HG02798 (cell line): ENCODE data around the gene TECR.
"Not testable (repeated sequence)": the region's sequence is repeated elsewhere in the genome, so short reads cannot be mapped to it uniquely, and the experiment has no call there.

Source experiments
- ATAC-seq: cut with Tn5 transposase; IDR thresholded peaks from one replicate; pipeline ENCODE4 v1.9.1; 2021; ENCODE audit warnings: mild to moderate bottlenecking; ENCODE audit not compliant: unreplicated experiment, poor library complexity

TECR gene

DNA sequence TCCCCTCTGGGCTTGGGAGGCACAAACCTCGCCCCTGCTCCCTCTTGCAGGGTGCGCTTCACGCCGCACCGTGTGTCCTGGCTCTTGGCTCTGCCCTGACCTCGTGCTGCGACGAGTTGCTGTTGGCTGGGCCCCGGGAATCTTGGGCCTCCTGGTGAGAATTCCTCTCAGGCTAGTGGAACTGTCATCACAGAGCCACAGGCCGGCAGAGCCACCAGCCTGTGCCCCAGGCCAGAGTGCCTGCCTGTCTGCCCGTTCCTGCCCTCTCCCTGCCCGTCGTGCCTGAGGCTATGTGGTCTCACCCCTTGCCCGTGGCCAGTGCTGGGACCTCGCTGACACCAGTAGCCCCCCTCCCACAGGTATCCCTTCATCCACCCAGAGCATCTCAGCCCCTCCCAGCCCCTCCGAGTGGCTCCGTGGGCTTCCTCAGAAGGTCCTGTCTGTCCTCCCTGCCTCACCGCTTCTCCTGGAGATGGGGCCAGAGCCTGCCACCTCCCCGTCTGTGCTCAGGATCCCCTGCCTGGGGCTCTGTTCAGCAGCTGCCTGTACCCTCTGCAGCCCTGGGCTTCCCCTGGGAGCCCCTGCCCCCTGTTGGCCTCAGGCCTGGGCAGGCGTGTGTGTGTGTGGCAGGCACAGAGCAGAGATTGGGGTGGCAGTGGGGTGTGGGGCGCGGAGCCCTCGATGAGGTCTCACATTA is 29.1 kb downstream of the TECR start:
- ATAC-seq: no peak

DNA sequence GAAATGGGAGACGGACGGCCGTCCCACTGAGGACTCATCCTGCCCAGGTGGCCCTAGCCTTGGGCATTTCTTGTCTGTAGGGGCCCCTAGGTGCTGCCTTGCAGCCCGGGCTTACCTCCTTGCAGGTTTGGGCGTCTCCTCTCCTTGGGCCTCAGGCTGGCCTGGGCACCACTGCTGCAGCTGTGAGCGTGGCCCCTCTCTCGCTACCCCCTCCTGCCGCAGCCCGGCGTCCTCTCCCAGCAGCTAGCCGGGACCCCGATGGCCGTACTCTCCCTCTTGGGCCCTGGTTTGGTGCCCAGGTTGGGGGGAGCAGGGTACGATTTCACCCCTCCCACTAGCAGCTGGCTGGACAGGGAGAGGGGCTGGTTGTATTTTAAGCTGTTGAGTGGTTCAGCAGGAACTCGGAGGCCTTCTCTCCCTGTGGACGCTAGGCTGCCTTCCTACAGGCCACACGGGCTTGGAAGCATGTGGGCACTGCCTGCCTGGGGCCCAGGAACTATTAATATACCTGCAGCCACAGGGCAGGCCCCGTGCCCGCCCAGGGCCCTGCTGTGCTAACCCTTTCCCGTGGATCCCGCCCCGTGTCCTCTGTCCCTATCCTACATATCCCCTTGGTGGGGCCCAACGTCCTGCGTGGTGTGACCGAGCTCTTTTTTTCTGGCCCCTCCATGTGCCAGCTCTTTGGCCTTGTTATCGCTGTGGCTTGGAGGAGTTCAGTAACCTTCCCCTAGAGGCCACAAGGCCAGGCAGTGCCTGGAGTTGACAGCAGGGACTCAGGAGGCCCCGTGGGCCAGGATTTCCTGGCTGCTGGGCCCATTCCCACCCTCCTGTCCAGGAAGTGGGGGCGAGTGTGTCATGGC is 30.8 kb downstream of the TECR start:
- no peak for ATAC-seq

DNA sequence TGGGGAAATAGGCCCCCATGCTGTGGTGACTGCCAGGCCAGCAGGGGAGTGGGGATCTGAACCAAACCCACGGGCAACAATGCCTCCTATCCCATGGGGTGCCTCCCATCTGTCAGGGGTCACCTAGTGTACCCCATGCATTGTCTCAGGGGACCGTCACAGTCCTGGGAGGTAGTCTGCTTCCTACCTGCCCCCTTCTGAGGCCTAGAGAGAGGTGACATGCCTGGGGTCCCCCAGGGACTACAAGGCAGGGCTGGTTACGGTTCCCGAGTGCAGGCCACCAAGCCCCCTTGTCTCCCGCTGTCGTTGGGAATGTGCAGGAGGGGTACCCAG is 31.3 kb downstream of the TECR start:
- no peak for ATAC-seq

DNA sequence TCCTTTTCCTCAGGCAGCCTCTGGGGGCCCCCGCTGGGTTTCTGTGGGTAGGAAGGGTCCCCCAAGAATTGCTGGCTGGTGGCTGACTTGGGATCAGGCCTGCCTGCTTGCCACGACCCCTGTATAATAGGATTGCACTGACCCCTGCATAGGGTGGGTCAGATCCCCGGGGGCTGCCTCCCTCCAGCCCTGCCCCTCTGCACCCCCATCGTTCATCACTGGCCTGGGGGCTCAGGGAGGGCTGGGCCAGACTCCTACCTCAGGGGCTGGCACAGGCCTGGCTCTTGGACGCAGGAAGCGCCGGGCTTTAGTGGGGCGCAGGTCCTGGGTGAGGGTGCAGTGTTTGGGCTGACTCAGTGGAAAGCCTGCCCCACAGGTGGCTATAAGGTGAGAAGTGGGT is 31.9 kb downstream of the TECR start:
- ATAC-seq: no peak

DNA sequence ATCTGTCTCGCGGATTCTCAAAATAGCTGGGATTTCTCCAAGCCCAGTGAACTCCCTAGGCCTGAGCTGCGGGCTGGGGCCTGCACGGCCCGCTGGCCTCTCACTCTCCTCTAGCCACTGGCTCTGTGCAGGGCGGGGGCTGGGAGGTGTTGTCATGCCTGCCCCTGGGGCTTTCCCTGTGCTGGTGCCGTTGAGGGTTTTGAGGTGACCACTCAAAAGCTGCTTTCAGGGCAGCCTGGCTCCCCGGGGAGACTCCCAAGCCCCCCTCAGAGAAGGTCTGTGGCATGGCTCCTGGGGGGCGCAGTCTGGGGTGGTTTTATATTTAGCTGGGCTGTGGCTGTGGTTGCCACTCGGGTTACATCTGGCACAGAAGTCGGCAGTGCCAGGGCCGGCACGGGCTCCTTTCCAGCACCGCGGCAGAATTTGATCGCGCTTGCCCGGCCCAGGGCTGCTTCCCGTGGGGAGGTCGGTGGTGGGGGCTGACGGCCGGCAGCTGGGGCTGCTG is 32.5 kb downstream of the TECR start:
- no peak for ATAC-seq

DNA sequence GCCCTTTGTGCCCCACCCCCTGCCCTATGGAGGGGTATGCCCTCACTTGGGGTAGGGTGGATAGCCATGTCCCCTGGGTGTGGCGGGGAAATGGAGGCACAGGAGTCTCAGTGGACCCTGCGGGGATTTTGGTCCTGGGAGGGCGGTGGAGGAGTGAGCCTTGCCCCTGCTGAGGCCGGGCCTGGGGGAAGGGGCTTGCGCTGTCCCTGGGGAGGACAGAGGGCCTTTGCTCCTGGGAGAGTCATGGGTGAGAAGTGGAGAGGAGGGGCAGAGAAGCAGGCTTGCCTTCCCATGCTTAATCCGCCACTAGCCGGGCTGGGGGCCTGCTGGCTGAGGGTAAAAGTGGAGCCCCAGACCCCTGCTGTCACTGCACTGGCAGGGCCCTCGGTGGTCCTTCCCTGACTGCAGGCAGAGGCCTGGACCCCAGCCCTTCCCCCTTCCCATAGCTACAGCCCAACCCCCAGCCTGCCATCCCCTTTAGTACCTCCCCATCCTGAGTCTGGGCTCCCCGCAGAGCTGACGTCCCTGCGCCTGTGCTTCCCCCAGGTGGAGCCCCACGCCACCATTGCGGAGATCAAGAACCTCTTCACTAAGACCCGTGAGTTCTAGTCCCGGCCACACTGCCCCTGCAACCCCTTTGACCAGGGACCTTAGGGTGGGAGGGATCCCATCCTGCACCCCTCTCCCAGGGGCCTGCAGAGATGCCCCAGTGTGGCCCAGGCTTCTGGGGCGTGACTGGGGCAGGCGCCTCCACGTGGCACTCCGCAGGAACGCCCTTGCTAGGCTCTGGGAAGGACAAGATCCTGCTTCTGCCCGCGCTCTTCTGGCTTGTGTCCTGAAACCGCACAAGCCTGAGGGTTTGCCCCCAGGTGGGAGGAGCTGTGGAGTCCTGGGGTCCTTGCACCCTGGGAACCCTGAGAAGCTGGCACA is 33.5 kb downstream of the TECR start:
- no peak for ATAC-seq

DNA sequence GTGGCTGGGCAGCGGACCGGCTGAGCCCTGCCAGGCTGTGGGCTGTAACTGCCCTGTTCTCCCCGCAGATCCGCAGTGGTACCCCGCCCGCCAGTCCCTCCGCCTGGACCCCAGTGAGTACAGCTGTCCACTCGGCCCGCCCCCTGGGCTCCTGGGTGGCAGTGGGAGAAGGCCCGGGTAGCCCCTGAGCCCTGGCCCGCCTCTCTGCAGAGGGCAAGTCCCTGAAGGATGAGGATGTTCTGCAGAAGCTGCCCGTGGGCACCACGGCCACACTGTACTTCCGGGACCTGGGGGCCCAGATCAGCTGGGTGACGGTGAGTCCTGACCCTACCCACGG is 34.2 kb downstream of the TECR start:
- ATAC-seq: no peak

DNA sequence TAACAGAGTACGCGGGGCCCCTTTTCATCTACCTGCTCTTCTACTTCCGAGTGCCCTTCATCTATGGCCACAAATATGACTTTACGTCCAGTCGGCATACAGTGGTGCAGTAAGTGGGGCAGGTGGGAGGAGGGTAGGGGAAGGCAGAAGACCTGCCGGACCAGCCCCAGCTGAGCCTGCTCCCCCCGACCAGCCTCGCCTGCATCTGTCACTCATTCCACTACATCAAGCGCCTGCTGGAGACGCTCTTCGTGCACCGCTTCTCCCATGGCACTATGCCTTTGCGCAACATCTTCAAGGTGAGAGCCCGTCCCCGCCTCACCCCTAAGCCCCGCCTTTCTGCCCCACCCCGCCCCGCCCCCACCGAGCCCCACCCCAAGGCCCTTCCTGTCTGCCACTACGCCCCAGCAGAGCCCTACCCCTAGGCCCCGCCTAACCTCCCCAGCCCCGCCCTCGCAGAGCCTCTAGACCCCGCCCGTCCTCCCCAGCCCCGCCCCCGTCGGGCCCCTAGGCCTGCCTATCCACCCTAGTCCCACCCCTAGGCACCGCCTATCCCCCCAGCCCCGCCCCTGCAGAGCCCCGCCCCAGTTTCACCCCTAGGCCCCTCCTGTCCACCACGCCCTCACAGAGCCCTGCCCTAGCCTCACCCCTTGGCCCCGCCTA is 34.7 kb downstream of the TECR start:
- no peak for ATAC-seq

DNA sequence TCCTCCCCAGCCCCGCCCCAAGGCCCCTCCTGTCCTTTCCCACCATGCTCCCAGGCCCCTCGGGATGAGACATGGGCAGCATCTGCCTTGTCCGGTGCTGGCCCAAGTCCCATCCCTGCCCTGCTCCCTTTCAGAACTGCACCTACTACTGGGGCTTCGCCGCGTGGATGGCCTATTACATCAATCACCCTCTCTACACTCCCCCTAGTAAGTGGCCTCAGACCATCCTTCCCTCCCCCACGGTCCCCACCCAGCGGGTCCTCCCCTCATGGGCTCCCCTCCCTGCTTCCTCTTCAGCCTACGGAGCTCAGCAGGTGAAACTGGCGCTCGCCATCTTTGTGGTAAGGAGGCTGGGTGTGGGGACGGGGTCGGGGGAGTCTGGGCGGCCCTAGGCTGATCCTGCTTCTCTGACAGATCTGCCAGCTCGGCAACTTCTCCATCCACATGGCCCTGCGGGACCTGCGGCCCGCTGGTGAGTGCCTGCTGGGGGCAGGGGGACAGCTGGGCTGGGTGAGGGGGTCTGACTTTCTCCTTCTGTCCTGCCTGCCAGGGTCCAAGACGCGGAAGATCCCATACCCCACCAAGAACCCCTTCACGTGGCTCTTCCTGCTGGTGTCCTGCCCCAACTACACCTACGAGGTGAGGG is 35.4 kb downstream of the TECR start:
- ATAC-seq: not testable (repeated sequence)

DNA sequence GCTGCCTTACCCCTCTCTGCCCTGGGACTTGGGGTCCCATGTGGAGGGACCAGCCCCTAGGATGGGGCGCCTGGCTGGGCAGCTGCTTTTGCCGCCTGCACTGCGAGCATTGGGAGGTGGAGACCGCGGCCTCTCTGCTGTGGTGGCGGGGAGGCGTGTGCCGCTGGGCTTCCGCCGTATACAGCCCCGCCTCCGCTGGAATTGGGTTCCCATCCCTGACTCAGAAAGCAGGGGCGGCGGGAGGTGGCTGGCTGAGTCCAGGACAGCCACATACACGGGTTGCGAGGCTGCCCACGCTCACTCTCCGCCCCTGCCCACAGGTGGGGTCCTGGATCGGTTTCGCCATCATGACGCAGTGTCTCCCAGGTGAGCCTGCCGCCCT is 35.9 kb downstream of the TECR start:
- no peak for ATAC-seq

DNA sequence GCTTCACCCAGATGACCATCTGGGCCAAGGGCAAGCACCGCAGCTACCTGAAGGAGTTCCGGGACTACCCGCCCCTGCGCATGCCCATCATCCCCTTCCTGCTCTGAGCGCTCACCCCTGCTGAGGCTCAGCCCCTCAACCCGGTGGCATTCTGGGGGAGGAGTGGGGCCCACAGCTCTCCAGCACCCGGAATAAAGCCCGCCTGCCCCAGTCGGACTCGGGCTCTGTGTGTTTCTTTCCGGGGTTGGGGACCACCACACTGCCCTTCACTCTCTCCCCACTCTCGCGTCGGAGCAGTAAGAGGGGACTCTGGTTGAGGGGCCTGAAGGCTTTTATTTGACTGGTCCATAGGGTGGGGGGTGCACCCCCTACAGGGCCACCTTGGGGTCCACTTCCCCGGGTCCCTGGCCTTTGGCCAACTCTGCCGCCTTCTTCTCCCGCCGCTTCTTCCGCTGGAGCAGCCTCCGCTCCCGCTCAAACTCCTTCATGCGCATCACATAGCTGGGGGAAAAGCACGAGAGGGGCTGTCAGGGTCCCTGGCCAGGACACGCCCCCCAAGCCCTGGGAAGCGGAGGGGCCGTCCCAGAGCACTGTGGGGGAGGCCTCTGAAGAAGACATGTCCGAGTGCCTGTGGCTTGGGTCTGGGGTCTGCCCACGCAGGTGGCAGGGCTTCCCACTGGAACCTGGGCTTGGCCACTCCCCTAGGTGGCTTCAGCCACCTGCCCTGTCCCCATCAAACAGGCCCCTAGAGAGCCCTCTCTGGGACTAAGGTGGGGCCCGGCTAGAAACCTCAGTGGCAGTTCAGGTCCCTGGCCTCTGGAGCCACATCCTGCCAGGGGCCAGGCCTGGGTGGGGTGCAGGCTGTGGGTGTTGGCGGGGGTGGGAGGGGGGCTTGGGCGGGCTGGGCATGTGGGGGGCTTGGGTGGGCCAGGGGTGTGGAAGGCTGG is 36.6 kb downstream of the TECR start:
- no peak for ATAC-seq

DNA sequence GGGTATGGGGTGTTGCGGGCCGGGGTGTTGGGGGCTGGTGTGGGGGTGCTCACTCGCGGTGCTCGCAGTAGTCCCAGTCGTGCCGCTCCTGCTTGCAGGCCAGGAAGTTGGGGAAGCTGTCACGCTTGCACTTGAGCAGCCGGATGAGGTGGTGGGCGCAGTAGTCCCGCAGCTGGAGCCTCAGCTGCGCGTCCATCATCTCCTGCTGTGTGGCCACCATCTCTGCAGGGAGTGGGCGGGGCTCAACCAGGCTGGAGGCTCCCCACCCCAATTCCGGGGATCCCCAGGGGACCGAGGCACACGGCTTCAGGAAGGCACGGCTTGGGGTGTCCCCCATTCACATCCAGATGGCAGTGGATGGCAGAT is 37.3 kb downstream of the TECR start:
- ATAC-seq: no peak

DNA sequence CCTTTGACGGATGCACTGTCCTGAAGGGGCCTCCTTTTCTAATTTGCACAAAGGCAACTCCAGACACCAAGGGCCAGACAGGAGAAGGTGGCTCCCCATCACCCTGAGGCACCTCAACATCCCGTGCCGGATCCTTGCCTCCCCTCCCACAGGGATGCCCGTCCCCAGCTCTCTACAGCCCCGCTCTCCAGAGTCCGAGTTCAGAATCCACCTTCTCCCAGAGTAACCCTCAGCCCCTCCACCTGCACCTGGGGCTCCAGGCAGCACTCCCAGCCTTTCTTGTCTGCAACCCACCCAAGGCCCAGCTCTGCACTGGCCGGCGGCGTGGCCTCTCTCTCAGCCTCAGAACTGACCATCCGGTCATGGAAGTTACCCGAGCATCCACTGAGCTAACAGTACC is 37.7 kb downstream of the TECR start:
- no peak for ATAC-seq

DNA sequence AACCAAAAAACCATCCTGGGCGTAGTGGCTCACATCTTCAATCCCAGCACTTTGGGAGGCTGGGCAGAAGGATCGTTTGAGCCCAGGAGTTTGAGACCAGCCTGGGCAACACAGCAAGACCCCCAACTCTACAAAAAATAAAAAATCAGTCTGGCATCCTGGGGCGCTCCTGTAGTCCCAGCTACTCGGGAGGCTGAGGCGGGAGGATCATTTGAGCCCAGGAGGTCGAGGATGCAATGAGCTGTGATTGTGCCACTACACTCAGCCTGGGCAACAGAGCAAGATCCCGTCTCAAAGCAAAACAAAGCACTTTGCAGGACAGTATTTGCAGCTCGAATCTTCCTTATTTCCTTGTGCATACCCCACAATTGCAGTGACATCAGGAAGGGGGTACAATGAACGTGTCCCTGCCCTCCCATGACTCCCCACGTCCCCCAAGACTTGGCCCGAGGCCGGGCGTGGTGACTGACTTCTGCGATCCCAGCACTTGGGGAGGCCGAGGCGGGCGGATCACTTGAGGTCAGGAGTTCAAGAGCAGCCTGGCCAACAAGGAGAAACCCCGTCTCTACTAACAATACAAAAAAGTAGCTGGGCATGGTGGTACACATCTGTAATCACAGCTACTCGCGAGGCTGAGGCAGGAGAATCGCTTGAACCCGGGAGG is 41.6 kb downstream of the TECR start:
- no peak for ATAC-seq

DNA sequence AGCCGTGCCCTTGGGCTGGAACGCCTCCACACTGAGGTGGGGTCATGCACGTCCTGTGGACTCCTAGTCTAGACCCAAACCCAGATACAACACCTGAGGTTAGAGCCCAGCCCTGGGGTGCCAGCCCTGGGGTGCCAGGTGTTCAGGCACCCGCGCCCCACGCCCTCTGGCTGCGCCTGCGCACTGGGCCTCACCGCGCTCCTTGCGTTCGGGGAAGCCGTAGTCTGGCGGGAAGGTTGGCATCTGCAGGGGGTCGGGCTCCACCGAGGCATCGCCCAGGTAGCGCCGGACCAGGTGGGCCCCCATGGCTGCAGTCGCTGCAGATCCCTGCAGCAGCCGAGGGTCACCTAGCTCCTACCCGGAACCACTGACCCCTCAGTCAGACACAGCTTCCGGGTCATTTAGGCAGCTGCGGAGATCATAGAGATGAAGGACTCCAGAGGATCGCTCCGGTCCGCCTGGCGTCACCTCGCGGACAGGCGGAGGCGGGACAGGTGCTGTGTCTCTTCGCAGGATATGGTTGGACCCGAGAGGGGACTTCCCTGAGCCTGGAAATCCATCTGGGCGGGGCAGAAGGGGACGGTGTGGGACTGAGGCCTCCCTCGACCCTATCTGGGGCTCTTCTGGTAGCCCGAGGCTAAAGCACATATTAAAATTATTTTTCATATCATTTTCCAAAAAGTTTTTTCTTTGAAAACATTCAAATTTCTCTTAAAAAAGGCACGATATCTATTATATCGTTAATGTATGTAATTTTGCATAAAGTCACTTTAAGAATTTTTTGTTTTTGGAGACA is 42.5 kb downstream of the TECR start, which contains the start of gene NDUFB7:
Gene NDUFB7 (minus strand): TSS at position 372 of the 796 bp plus-strand sequence. CDS start 66 bp downstream, at position 306.
- ATAC-seq: peak; percentile 92

DNA sequence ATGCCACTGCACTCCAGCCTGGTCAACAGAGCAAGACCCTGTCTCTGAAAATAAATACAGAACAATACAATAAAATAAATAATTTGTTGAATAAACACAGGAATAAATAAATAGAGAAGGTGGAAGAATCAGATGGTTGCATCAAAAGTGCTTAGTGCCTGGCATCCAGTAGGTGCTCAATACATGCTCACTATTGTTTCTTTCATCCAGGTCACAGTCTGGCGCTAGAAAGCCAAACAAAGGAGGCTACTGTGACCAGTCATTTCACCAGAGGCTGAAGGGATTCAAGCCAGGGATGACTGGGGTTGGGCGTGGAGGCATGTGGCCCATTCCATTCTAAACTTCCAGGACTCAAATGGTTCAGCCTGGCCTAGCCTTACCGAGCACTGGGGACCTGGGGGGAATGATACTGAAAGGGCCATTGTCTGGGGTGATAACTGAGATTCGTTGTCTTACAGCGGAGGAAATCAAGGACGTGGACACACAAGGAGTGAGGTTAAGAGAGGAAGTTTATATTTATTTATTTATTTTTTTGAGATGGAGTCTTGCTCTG is 46.1 kb downstream of the TECR start:
- no peak for ATAC-seq

DNA sequence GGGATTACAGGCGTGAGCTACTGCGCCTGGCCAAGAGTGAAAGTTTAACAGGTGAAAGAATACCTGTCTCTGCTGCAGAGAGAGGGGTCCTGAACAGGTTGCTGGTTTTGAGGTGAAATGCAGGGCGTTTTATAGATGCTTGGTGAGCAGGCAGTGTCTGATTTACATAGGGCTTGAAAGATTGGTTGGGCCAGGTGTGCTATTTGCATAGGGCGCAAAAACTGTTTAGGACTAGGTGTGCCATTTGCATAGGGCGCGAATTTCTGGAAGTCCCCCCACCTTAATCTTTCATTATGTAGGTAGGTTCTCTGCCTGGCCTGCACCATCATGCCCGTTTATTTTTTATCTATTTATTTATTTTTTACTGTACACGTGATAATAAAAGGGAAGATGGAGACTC is 47.0 kb downstream of the TECR start:
- no peak for ATAC-seq
